Right atrium auricular region (tissue), 2 donors: ENCODE results near the gene MAGEA9B. TPM values are rescaled to one million over a fixed set of nuclear protein-coding genes. Genes with fewer than 3 reads are reported as not detected.
"Not testable (repeated sequence)": the region's sequence is repeated elsewhere in the genome, so short reads cannot be mapped to it uniquely, and the experiment has no call there.

Experiments
- DNase-seq: peaks from one replicate; pipeline ENCODE4 v3.0.0-alpha.2; 2019; ENCODE audit warnings: low spot score
- H3K27ac ChIP-seq, 2 donors: fragments of 200-600 bp; sonication (generic); 1 replicate in 1 of 2; 2 replicates in 1 of 2; pipeline ENCODE4 v1.5.1; 2016 to 2019
- H3K27me3 ChIP-seq, 2 donors: fragments of 200-600 bp; sonication (generic); one replicate each; pipeline versions ENCODE4 v1.5.1 to v1.6.0; 2017 to 2019
- H3K36me3 ChIP-seq: fragments of 200-600 bp; sonication (generic); one replicate; pipeline ENCODE4 v1.5.1; 2016
- H3K4me1 ChIP-seq, 2 donors: fragments of 200-600 bp; sonication (generic); one replicate each; pipeline versions ENCODE4 v1.5.1 to v1.6.0; 2017 to 2019
- H3K4me3 ChIP-seq, 2 donors: fragments of 200-600 bp; sonication (generic); 1 replicate in 1 of 2; 2 replicates in 1 of 2; pipeline ENCODE4 v1.5.1; 2017 to 2019; ENCODE audit warnings: mild to moderate bottlenecking in 1 of 2, moderate library complexity in 1 of 2
- H3K9me3 ChIP-seq, 2 donors: fragments of 200-600 bp; sonication (generic); one replicate each; pipeline ENCODE4 v1.5.1; 2019
- total RNA-seq, 2 donors: library from RNA; depleted of rRNA; stranded (reverse); fragments of >200 nt; gene quantifications; one replicate each; pipeline ENCODE4 v1.1.0, GENCODE V29; 2016
- TF ChIP-seq, protein P1 (sequence below), 2 donors: fragments of 200-600 bp; sonication (generic); IDR thresholded peaks; one replicate each; pipeline ENCODE4 v1.5.1; 2019; ENCODE audit warnings: antibody characterized with exemption in 2 of 2

Gene MAGEA9B
- total RNA-seq, 2 donors from 2014 or later = not detected

DNA sequence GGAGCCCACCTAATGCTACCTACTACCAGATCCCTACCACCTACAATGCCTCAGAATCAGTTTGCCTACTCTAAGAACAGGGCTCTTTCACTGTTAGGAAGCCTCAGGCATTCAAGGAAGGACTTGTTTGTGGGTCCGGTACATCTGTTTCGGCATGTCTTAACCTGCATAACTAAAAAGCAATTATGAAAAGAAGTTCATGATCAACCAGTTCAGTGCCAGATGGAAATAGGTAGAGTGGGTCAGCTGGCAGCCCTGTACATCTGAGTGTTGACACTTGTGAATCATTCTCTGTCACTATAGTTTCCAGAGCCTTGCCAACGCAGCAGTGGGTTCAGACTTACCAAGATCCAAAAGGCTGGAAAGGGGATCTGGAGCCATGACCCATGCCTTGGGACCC lies 41.0 kb upstream of the MAGEA9B start:
- Histone ChIP-seq H3K9me3 (no peaks in the 10 kb centered on the region), H3K4me1 (peaks cover 0 to 21% of the 10 kb centered on the region in 2 donors), H3K27ac (peak overlapping the region in 1 of 2 donors; percentile 68), H3K36me3 (no peaks in the 10 kb centered on the region), H3K4me3 (no peak overlapping the region), H3K27me3 (no peaks in the 10 kb centered on the region)
- TF ChIP-seq, protein P1, sequence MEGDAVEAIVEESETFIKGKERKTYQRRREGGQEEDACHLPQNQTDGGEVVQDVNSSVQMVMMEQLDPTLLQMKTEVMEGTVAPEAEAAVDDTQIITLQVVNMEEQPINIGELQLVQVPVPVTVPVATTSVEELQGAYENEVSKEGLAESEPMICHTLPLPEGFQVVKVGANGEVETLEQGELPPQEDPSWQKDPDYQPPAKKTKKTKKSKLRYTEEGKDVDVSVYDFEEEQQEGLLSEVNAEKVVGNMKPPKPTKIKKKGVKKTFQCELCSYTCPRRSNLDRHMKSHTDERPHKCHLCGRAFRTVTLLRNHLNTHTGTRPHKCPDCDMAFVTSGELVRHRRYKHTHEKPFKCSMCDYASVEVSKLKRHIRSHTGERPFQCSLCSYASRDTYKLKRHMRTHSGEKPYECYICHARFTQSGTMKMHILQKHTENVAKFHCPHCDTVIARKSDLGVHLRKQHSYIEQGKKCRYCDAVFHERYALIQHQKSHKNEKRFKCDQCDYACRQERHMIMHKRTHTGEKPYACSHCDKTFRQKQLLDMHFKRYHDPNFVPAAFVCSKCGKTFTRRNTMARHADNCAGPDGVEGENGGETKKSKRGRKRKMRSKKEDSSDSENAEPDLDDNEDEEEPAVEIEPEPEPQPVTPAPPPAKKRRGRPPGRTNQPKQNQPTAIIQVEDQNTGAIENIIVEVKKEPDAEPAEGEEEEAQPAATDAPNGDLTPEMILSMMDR (IDR thresholded peaks at IDR 0.05) = no peak
- DNase-seq = no peak

DNA sequence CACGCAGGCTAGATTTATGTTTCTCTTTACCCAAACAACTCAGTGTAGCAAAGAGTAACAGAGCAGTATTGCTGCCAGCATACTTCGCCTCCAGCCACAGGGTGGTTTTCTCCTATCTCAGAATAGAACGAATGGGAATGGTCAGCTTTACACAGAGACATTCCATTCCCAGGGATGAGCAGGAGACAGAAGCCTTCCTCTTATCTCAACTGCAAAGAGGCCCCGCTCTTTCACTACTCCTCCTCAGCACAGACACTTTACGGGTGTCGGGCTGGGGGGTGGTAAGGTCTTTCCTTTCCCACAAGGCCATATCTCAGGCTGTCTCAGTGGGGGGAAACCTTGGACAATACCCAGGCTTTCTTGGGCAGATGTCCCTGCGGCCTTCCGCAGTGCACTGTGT lies 39.6 kb upstream of the MAGEA9B start:
- H3K27me3 ChIP-seq, DNase-seq, H3K9me3 ChIP-seq, H3K36me3 ChIP-seq, H3K4me3 ChIP-seq: not testable (repeated sequence)
- Histone ChIP-seq H3K4me1 (peaks cover 0 to 21% of the 10 kb centered on the region in 2 donors), H3K27ac (peak overlapping the region; percentile 38 to 68)

DNA sequence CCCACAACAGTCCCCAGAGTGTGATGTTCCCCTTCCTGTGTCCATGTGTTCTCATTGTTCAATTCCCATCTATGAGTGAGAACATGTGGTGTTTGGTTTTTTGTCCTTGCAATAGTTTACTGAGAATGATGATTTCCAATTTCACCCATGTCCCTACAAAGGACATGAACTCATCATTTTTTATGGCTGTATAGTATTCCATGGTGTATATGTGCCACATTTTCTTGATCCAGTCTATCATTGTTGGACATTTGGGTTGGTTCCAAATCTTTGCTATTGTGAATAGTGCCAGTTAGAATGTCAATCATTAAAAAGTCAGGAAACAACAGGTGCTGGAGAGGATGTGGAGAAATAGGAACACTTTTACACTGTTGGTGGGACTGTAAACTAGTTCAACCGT lies 32.4 kb upstream of the MAGEA9B start:
- H3K36me3 ChIP-seq, H3K27me3 ChIP-seq, H3K9me3 ChIP-seq, H3K4me3 ChIP-seq, DNase-seq, H3K4me1 ChIP-seq, H3K27ac ChIP-seq: not testable (repeated sequence)

DNA sequence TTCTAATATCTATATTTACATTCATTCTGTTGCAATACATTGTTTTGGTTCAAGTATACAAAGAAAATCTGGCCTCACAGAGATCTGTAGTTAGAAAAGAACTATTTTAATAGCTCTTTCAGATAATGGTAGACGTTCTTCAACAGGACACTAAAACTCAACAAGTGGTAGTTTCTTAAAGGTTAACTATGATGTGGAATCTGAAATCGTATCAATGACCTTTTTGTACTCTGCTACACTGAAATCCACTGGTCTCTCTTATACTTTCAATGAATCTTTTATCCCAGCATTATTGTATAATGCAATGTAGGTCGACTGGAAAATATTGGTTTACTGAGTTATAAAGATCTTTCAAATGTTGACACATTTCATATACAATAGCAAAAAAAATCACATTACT lies 31.6 kb upstream of the MAGEA9B start:
- Histone ChIP-seq H3K36me3 (no peaks in the 10 kb centered on the region), H3K4me3 (no peak overlapping the region), H3K4me1 (no peaks in the 10 kb centered on the region), H3K27me3 (no peaks in the 10 kb centered on the region), H3K27ac (no peak overlapping the region), H3K9me3 (no peaks in the 10 kb centered on the region)
- no peak for DNase-seq
- TF ChIP-seq, protein P1 (IDR thresholded peaks at IDR 0.05) = no peak

DNA sequence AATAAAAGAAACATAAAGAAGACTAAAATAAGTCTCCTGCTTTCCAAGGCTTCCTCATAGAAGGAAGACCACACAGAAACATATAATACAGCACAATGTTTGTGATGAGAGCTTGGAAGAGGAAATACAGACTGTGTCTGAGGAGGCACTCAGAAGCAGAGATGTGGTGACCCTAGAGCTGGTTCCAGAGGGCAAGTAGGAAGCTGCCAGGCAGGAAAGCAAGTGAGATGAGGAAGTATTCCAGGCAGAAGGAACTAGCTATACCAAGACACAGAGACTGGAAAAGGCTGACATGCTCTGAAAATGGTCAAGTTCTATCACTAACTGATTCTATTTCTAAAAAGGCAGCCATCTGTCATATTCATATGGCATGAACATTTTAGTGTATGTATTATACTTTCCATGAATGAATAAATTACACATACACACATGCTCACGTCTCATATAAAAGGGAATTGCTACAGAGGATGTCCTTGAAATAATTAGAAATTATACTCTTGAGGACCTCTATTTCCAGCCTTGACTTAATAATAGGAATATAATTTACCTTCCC lies 24.4 kb upstream of the MAGEA9B start:
- H3K27me3 ChIP-seq = no peaks in the 10 kb centered on the region
- H3K27ac ChIP-seq = no peak overlapping the region
- no peak for DNase-seq
- no peaks in the 10 kb centered on the region for H3K36me3 ChIP-seq
- H3K9me3 ChIP-seq = no peaks in the 10 kb centered on the region
- H3K4me3 ChIP-seq = no peak overlapping the region
- TF ChIP-seq, protein P1 (IDR thresholded peaks at IDR 0.05) = no peak
- no peaks in the 10 kb centered on the region for H3K4me1 ChIP-seq

DNA sequence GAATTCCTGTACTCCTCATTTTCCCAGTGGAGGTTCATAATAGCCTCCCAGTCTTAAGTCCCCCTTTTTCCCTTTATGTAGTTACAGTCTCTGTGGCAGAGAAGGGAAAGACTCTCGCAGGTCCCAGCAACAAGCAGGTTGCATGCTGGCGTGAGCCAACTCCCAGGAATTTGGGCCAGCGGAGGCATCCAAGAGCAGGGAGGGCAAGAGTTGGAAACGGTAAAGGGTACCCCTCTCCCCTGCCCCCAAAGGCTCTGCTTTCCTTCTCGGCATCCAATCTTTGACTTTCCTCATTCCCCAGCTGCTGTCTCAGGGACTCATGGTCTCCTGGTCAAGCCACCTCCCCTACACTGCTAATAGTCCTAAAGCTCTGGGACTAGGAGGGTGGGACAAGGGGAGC lies 23.3 kb upstream of the MAGEA9B start:
- Histone ChIP-seq H3K4me3 (no peak overlapping the region), H3K4me1 (no peaks in the 10 kb centered on the region), H3K27ac (no peak overlapping the region), H3K36me3 (no peaks in the 10 kb centered on the region), H3K9me3 (no peaks in the 10 kb centered on the region), H3K27me3 (no peaks in the 10 kb centered on the region)
- DNase-seq = no peak
- TF ChIP-seq, protein P1 (IDR thresholded peaks at IDR 0.05) = no peak

DNA sequence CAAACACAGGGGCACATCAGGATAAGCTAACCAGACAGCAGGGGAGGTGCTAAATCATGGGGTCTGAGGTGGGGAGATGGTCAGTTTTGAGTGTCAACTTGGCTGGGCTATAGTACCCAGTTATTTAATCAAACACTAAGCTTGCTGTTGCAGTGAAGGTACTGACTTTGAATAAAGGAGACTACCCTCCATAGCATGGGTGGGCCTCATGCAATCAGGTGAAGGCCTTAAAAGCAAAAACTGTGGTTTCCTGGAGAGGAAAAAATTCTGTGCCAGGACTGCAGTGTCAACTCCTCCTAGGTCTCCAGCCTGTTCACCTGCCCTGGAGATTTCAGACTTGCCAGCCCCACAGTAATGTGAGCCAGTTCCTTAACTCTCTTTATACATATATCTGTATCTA lies 20.4 kb upstream of the MAGEA9B start:
- no peaks in the 10 kb centered on the region for H3K27me3 ChIP-seq
- TF ChIP-seq, protein P1 (IDR thresholded peaks at IDR 0.05) = no peak
- H3K27ac ChIP-seq = no peak overlapping the region
- no peak for DNase-seq
- no peaks in the 10 kb centered on the region for H3K36me3 ChIP-seq
- no peaks in the 10 kb centered on the region for H3K4me1 ChIP-seq
- H3K4me3 ChIP-seq = no peak overlapping the region
- no peaks in the 10 kb centered on the region for H3K9me3 ChIP-seq

DNA sequence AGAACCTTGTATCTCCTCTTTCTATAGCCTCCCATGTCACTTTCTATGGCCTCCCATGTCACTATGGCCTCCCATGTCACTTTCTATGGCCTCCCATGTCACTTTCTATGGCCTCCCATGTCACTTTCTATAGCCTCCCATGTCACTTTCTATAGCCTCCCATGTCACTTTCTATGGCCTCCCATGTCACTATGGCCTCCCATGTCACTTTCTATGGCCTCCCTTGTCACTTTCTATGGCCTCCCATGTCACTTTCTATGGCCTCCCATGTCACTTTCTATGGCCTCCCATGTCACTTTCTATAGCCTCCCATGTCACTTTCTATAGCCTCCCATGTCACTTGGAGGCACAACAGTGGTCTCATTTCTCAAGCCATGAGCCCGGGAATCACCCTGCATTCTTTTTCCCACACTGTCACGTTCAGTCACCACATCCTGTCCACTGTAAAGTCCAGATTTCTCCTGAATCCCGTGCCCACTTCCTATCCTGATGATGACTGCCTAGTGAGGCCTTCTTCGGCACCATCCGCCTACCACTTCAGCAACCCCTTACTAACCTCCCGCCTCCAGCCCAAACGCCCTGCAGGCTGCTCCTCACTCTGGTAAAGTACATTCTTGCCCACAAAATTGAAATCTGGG lies 18.1 kb upstream of the MAGEA9B start:
- H3K27me3 ChIP-seq, H3K4me3 ChIP-seq, H3K4me1 ChIP-seq, H3K27ac ChIP-seq, DNase-seq, H3K9me3 ChIP-seq, H3K36me3 ChIP-seq: not testable (repeated sequence)

DNA sequence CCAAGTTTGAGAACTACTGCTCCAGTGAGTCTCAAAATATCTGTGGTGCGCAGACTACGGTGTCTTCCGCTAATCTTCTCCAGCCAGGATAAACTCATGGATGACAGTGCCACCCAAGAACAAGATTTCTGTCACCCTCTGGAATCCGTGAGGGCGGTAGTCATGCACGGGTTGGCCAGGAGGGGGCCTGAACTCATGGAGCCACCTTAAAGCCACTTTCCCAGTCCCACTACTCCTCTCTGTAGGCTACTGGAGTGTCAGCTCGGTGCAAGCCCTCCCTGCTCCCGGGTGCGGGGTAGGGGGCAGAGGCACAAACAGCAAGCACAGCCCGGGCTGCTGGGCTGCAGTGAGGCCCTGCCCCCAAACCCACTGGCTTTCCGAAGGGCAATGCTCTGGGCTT lies 11.3 kb upstream of the MAGEA9B start:
- DNase-seq, H3K27ac ChIP-seq, H3K9me3 ChIP-seq: not testable (repeated sequence)

DNA sequence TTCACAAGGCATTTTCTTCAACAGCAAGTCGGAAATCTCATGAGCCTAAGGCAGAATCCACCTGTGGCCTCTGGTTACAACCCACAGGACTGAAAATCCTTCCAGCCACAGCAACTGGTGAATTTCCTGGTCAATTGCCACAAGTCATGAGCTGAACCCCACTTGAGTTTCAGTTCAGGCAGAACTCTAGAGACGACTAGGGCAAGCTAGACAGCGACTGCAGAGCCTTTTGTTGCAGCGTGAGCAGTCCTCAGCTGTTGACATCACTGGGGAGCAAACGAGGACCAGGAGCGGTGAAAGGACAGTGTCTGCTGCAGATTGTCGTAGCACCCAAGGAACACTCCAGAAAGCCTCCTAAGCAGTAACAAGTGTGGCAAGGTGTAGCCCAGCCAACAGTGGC lies 8.7 kb upstream of the MAGEA9B start:
- H3K4me1 ChIP-seq, H3K27ac ChIP-seq, H3K4me3 ChIP-seq, DNase-seq, H3K9me3 ChIP-seq, H3K36me3 ChIP-seq, H3K27me3 ChIP-seq: not testable (repeated sequence)

More for the DNA sequence above, 11.3 kb upstream of the MAGEA9B start:
- H3K36me3 ChIP-seq, H3K4me1 ChIP-seq, H3K4me3 ChIP-seq, H3K27me3 ChIP-seq: not testable (repeated sequence)
